ENCODE data around the gene MYZAP.
A peak's percentile ranks its signal among the peaks of the same experiment; 100 is the strongest.
"Not testable (repeated sequence)": the region's sequence is repeated elsewhere in the genome, so short reads cannot be mapped to it uniquely, and the experiment has no call there.

MYZAP gene

GRCh38 chr15:57595011-57595866 lies 3.5 kb downstream of the MYZAP start:
- DNase-seq, result no peak

GRCh38 chr15:57596301-57596855 lies 4.7 kb downstream of the MYZAP start:
- DNase-seq, result no peak

- no peak for DNase-seq
These were observed 5.3 kb downstream of the MYZAP start for GRCh38 chr15:57596978-57597377.

GRCh38 chr15:57597431-57597830 lies 5.7 kb downstream of the MYZAP start:
- DNase-seq, result no peak

- no peak for DNase-seq
These were observed 6.6 kb downstream of the MYZAP start for GRCh38 chr15:57598346-57598745.

GRCh38 chr15:57599296-57599810 lies 7.6 kb downstream of the MYZAP start:
- no peak for DNase-seq

- DNase-seq, result no peak
These were observed 8.5 kb downstream of the MYZAP start for GRCh38 chr15:57600197-57600596.

GRCh38 chr15:57604507-57604906 lies 12.8 kb downstream of the MYZAP start:
- no peak for DNase-seq

GRCh38 chr15:57605491-57605890 lies 13.8 kb downstream of the MYZAP start:
- DNase-seq, result no peak

- no peak for DNase-seq
These were observed 14.3 kb downstream of the MYZAP start for GRCh38 chr15:57606048-57606447.

- no peak for DNase-seq
These were observed 15.1 kb downstream of the MYZAP start for GRCh38 chr15:57606816-57607215.

GRCh38 chr15:57607570-57608000 lies 15.9 kb downstream of the MYZAP start:
- DNase-seq, result no peak

GRCh38 chr15:57609805-57610529 lies 18.3 kb downstream of the MYZAP start:
- DNase-seq, result no peak

- no peak for DNase-seq
These were observed 19.4 kb downstream of the MYZAP start for GRCh38 chr15:57611123-57611522.

- peak in 1 of 6 experiments; percentile 24 for DNase-seq
These were observed 20.2 kb downstream of the MYZAP start for GRCh38 chr15:57611938-57612337.

- DNase-seq, result no peak
These were observed 22.5 kb downstream of the MYZAP start for GRCh38 chr15:57614241-57614640.

- not testable (repeated sequence) for DNase-seq
These were observed 24.3 kb downstream of the MYZAP start for GRCh38 chr15:57615951-57616496.

- no peak for DNase-seq
These were observed 26.6 kb downstream of the MYZAP start for GRCh38 chr15:57618325-57618724.

GRCh38 chr15:57619746-57620145 lies 28.0 kb downstream of the MYZAP start:
- no peak for DNase-seq

GRCh38 chr15:57624730-57625129 lies 33.0 kb downstream of the MYZAP start:
- DNase-seq, result no peak

- no peak for DNase-seq
These were observed 34.2 kb downstream of the MYZAP start for GRCh38 chr15:57625703-57626448.

GRCh38 chr15:57626713-57627440 lies 35.2 kb downstream of the MYZAP start:
- no peak for DNase-seq

Measured in stimulated activated naive CD4-positive, alpha-beta T cell (primary cell).